GM12878 (cell line): ENCODE data around the gene PDXP. TPM values are rescaled to one million over a fixed set of nuclear protein-coding genes. Genes with fewer than 3 reads are reported as not detected.
A peak's percentile ranks its signal among the peaks of the same experiment; 100 is the strongest.

Experiments
- ASH2L ChIP-seq: fragments of 300-600, 200-600 bp; sonication (generic); IDR thresholded peaks from 2 replicates; pipeline ENCODE4 v1.6.1; 2017; ENCODE audit warnings: low read depth, mild to moderate bottlenecking, borderline replicate concordance
- ATF2 ChIP-seq: IDR thresholded peaks from 2 replicates; pipeline ENCODE4 v1.6.1; 2012; ENCODE audit warnings: low read length, inconsistent platforms
- BACH1 ChIP-seq: fragments of 450-650 bp; IDR thresholded peaks from 2 replicates; pipeline ENCODE4 v1.6.1; 2017; ENCODE audit warnings: mild to moderate bottlenecking, borderline replicate concordance
- BHLHE40 ChIP-seq, 2 experiments: fragments of 450-650 bp in 1 of 2; IDR thresholded peaks; 2 replicates each; pipeline ENCODE4 v1.6.1; 2011 to 2017; ENCODE audit warnings: low read depth in 2 of 2, borderline replicate concordance in 1 of 2, improper control_type of control experiment in 1 of 2, low read length in 1 of 2, mild to moderate bottlenecking in 1 of 2
- BRCA1 ChIP-seq: IDR thresholded peaks from 2 replicates; pipeline ENCODE4 v1.6.1; 2011; ENCODE audit warnings: low read depth, low read length, improper control_type of control experiment
- DPF2 ChIP-seq: fragments of 450-650 bp; IDR thresholded peaks from 2 replicates; pipeline ENCODE4 v1.6.1; 2017; ENCODE audit warnings: mild to moderate bottlenecking
- EGR1 ChIP-seq, 2 experiments: IDR thresholded peaks; 1 replicate in 1 of 2; 2 replicates in 1 of 2; pipeline ENCODE4 v1.6.1; 2011 to 2012; ENCODE audit warnings: low read depth in 2 of 2, low read length in 2 of 2, borderline replicate concordance in 1 of 2, mild to moderate bottlenecking in 1 of 2, moderate library complexity in 1 of 2
- EP300 ChIP-seq, 2 experiments: fragments of 150-350 bp in 1 of 2; IDR thresholded peaks; 2 replicates each; pipeline ENCODE4 v1.6.1; 2011 to 2012; ENCODE audit warnings: low read depth in 2 of 2, low read length in 2 of 2, borderline replicate concordance in 1 of 2, improper control_type of control experiment in 1 of 2, inconsistent platforms in 1 of 2; ENCODE audit not compliant: control insufficient read depth in 1 of 2
- ESRRA ChIP-seq: IDR thresholded peaks from 2 replicates; pipeline ENCODE4 v1.6.1; 2012; ENCODE audit warnings: mild to moderate bottlenecking, low read length, improper control_type of control experiment
- ETV6 ChIP-seq, 2 experiments: fragments of 450-650 bp in 1 of 2; IDR thresholded peaks in 1 of 2; conservative IDR thresholded peaks in 1 of 2; 2 replicates each; pipeline ENCODE4 v1.6.1; 2014; ENCODE audit warnings: antibody characterized with exemption in 1 of 2, borderline replicate concordance in 1 of 2, low read depth in 1 of 2, mild to moderate bottlenecking in 1 of 2, moderate library complexity in 1 of 2
- FOS ChIP-seq: IDR thresholded peaks from 3 replicates; pipeline ENCODE4 v1.6.1; 2011; ENCODE audit warnings: borderline replicate concordance; ENCODE audit not compliant: insufficient read length; ENCODE audit errors: extremely low read depth
- IKZF1 ChIP-seq: fragments of 450-650 bp; conservative IDR thresholded peaks from 2 replicates; pipeline ENCODE4 v1.6.1; 2017; ENCODE audit warnings: antibody characterized with exemption, mild to moderate bottlenecking
- LARP7 ChIP-seq: fragments of 450-650 bp; IDR thresholded peaks from 2 replicates; pipeline ENCODE4 v1.6.1; 2017; ENCODE audit warnings: mild to moderate bottlenecking
- MEF2B ChIP-seq: fragments of 450-650 bp; IDR thresholded peaks from 2 replicates; pipeline ENCODE4 v1.6.1; 2018; ENCODE audit warnings: mild to moderate bottlenecking, moderate library complexity; ENCODE audit not compliant: partially characterized antibody, poor library complexity, severe bottlenecking
- MTA2 ChIP-seq: fragments of 450-650 bp; IDR thresholded peaks from 2 replicates; pipeline ENCODE4 v1.6.1; 2016; ENCODE audit warnings: low read depth, mild to moderate bottlenecking, moderate library complexity
- NFXL1 ChIP-seq: fragments of 450-650 bp; IDR thresholded peaks from 2 replicates; pipeline ENCODE4 v1.6.1; 2017; ENCODE audit warnings: antibody characterized with exemption, mild to moderate bottlenecking, borderline replicate concordance
- RCOR1 ChIP-seq: conservative IDR thresholded peaks from 2 replicates; pipeline ENCODE4 v1.6.1; 2012; ENCODE audit warnings: low read depth, low read length, improper control_type of control experiment
- TCF12 ChIP-seq: IDR thresholded peaks from 2 replicates; pipeline ENCODE4 v1.6.1; 2011; ENCODE audit warnings: low read depth, mild to moderate bottlenecking, low read length
- TCF3 ChIP-seq: IDR thresholded peaks from 2 replicates; pipeline ENCODE4 v1.6.1; 2012; ENCODE audit warnings: low read depth, mild to moderate bottlenecking, low read length, borderline replicate concordance; ENCODE audit not compliant: insufficient read depth
- ZNF207 ChIP-seq: fragments of 450-650 bp; IDR thresholded peaks from 2 replicates; pipeline ENCODE4 v1.6.1; 2014; ENCODE audit warnings: antibody characterized with exemption, mild to moderate bottlenecking, borderline replicate concordance
- ZNF217 ChIP-seq: fragments of 450-650 bp; IDR thresholded peaks from 2 replicates; pipeline ENCODE4 v1.6.1; 2017; ENCODE audit warnings: antibody characterized with exemption, mild to moderate bottlenecking
- ZNF687 ChIP-seq: fragments of 450-650 bp; IDR thresholded peaks from 2 replicates; pipeline ENCODE4 v1.6.1; 2017; ENCODE audit warnings: mild to moderate bottlenecking, moderate library complexity
- polyA plus RNA-seq, 11 experiments: library from polyadenylated mRNA; depleted of rRNA in 4 of 11; unstranded in 6 of 11; stranded (reverse) in 5 of 11; fragments of >200 nt; fragmentation: Nextera tagmentation in 4 of 11; fragmentation: Illumina TruSeq in 1 of 11; extraction: Ambion mirVana in 4 of 11; extraction: Trizol in 1 of 11; gene quantifications; 1 replicate in 1 of 11; 2 replicates in 10 of 11; pipeline versions ENCODE4 v1.2.1 to v1.2.3, GENCODE V29; 2011 to 2016; ENCODE audit warnings: inconsistent platforms in 2 of 11, missing spikeins in 2 of 11, low read depth in 1 of 11
- total RNA-seq, 4 experiments: library from RNA; depleted of rRNA in 3 of 4; stranded (reverse); fragments of >200 nt in 3 of 4; fragmentation: Illumina TruSeq in 1 of 4; extraction: Trizol in 1 of 4; gene quantifications; 2 replicates each; pipeline versions ENCODE4 v1.2.1 to v1.2.3, GENCODE V29; 2013 to 2021

Gene PDXP
- total and polyA plus RNA-seq, 10 of the 15 experiments (the other 5 are each of a cell fraction or from before 2014, with no cell fraction given), result 4.4 to 56.7 (median 34.6) TPM

- TF ChIP-seq ZNF687, result no peak
- no peak for TF ChIP-seq ETV6 (conservative IDR thresholded peaks at IDR 0.05 in 1 of 2, IDR thresholded peaks at IDR 0.05 in 1 of 2; ENCODE audit: borderline replicate concordance in 1 of 2, low read depth in 1 of 2)
- TF ChIP-seq BHLHE40 (IDR thresholded peaks at IDR 0.05; ENCODE audit: borderline replicate concordance in 1 of 2, low read depth in 2 of 2, low read length in 1 of 2), result peak in 1 of 2 experiments; percentile 9; a peak in 1 of 4 replicates
- TF ChIP-seq MEF2B, result peak; percentile 60
- no peak for TF ChIP-seq BRCA1
- 0 out of 2 replicates have a peak, but pooled peaks have one; percentile 20 for TF ChIP-seq ZNF207
- 0 out of 3 replicates have a peak, but pooled peaks of 1 of the 2 experiments have one; percentile 20 for TF ChIP-seq EGR1 (IDR thresholded peaks at IDR 0.05; ENCODE audit: borderline replicate concordance in 1 of 2, low read depth in 2 of 2, low read length in 2 of 2)
- no peak for TF ChIP-seq BACH1
- 0 out of 2 replicates have a peak, but pooled peaks have one; percentile 28 for TF ChIP-seq TCF12
- TF ChIP-seq ASH2L, result no peak
- TF ChIP-seq ATF2, result no peak
- TF ChIP-seq NFXL1, result no peak
- TF ChIP-seq IKZF1, result peak; percentile 61
- 0 out of 2 replicates have a peak, but pooled peaks have one; percentile 9 for TF ChIP-seq LARP7
- TF ChIP-seq ESRRA, result no peak
- 0 out of 2 replicates have a peak, but pooled peaks have one; percentile 50 for TF ChIP-seq TCF3
- TF ChIP-seq FOS, result no peak
- no peak for TF ChIP-seq DPF2
- no peak for TF ChIP-seq MTA2
- peak in 1 of 2 experiments; percentile 17; a peak in 1 of 4 replicates for TF ChIP-seq EP300 (IDR thresholded peaks at IDR 0.05; ENCODE audit: borderline replicate concordance in 1 of 2, control insufficient read depth in 1 of 2, low read depth in 2 of 2, low read length in 2 of 2)
- TF ChIP-seq RCOR1, result no peak
- TF ChIP-seq ZNF217, result no peak
Observed at GRCh38 chr22:37681556-37682049, 23.1 kb downstream of the PDXP start (continued).
